ENCODE data around the gene WBP1. TPM values are rescaled to one million over a fixed set of nuclear protein-coding genes. Genes with fewer than 3 reads are reported as not detected.

Gene WBP1
- total RNA-seq, 1 donor: 18.5 TPM

Other genes with a start within 250 kb of the WBP1 start
- gene SLC4A5, start 115.0 kb upstream of the WBP1 start, total RNA-seq: 6.7 TPM
- 41.8 TPM for gene DCTN1, start 78.1 kb upstream of the WBP1 start, total RNA-seq
- 0.94 TPM for gene C2orf81, start 36.8 kb upstream of the WBP1 start, total RNA-seq
- gene WDR54, start 36.7 kb upstream of the WBP1 start, total RNA-seq: 9.3 TPM
- gene RTKN, start 16.5 kb upstream of the WBP1 start, total RNA-seq: 0.31 TPM
- gene INO80B, start 3.4 kb upstream of the WBP1 start, total RNA-seq: 15.3 TPM
- 17.1 TPM for gene MOGS, start 6.9 kb downstream of the WBP1 start, total RNA-seq
- 8.3 TPM for gene MRPL53, start 14.2 kb downstream of the WBP1 start, total RNA-seq
- 8.3 TPM for gene CCDC142, start 24.6 kb downstream of the WBP1 start, total RNA-seq
- 14.0 TPM for gene TTC31, start 24.6 kb downstream of the WBP1 start, total RNA-seq
- 0.21 TPM for gene LBX2, start 41.2 kb downstream of the WBP1 start, total RNA-seq
- 12.1 TPM for gene PCGF1, start 49.3 kb downstream of the WBP1 start, total RNA-seq
- gene TLX2, start 56.0 kb downstream of the WBP1 start, total RNA-seq: 0.10 TPM
- not detected for gene DQX1, start 67.8 kb downstream of the WBP1 start, total RNA-seq
- gene AUP1, start 71.3 kb downstream of the WBP1 start, total RNA-seq: 115 TPM
- gene HTRA2, start 71.5 kb downstream of the WBP1 start, total RNA-seq: 17.9 TPM
- gene LOXL3, start 95.5 kb downstream of the WBP1 start, total RNA-seq: 3.9 TPM
- 2.9 TPM for gene DOK1, start 96.3 kb downstream of the WBP1 start, total RNA-seq
- 0.31 TPM for gene M1AP, start 189.9 kb downstream of the WBP1 start, total RNA-seq
- 2.0 TPM for gene SEMA4F, start 195.8 kb downstream of the WBP1 start, total RNA-seq